ENCODE results near the gene FANCG.

- no peak for TF ChIP-seq CTCF (IDR thresholded peaks at IDR 0.05; ENCODE audit: insufficient read depth, low read depth, low read length)
- no peak for TF ChIP-seq EZH2 (IDR thresholded peaks at IDR 0.05; ENCODE audit: insufficient read depth, low read length)
Measured at GRCh38 chr9:35079041-35079425, 709 bp downstream of the FANCG start.

Measured in astrocyte (in vitro differentiated cells and primary cell).